ENCODE results near the gene EBF4. TPM values are rescaled to one million over a fixed set of nuclear protein-coding genes. Genes with fewer than 3 reads are reported as not detected.

EBF4 gene
- total RNA-seq, 4 donors from 2014 or later, result 7.1 to 69.5 (median 21.7) TPM

DNA sequence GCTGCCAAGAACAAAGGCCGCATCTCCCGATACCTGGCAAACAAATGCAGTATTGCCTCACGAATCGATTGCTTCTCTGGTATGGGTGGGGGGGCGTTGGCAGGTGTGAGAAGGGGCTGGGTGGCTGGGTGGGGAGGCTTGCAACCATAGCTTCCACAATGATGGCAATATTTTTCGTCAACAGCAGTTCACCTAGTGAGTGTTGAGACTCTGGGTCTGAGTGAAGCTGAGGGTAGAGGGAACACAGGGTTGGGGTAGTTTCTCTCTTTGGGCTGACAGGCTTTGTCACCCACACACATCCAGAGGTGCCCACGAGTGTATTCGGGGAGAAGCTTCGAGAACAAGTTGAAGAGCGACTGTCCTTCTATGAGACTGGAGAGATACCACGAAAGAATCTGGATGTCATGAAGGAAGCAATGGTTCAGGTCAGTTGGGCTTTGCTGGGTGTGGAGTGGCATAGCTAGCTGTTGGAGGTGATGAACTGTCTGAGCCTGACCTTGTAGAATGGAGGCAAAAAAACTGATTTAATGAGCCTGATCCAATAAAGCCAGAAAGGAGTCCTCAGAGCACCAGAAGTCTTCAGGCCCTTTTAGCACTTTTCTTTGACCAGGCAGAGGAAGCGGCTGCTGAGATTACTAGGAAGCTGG lies 36.0 kb upstream of the EBF4 start:
- H3K4me3 ChIP-seq, result no peak overlapping the region
- H3K27ac ChIP-seq, result no peak overlapping the region
- no peak for TF ChIP-seq POLR2A (IDR thresholded peaks at IDR 0.05)
- TF ChIP-seq, protein P1, sequence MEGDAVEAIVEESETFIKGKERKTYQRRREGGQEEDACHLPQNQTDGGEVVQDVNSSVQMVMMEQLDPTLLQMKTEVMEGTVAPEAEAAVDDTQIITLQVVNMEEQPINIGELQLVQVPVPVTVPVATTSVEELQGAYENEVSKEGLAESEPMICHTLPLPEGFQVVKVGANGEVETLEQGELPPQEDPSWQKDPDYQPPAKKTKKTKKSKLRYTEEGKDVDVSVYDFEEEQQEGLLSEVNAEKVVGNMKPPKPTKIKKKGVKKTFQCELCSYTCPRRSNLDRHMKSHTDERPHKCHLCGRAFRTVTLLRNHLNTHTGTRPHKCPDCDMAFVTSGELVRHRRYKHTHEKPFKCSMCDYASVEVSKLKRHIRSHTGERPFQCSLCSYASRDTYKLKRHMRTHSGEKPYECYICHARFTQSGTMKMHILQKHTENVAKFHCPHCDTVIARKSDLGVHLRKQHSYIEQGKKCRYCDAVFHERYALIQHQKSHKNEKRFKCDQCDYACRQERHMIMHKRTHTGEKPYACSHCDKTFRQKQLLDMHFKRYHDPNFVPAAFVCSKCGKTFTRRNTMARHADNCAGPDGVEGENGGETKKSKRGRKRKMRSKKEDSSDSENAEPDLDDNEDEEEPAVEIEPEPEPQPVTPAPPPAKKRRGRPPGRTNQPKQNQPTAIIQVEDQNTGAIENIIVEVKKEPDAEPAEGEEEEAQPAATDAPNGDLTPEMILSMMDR (IDR thresholded peaks at IDR 0.05), result no peak
- peaks cover under 1 to 10% of the 10 kb centered on the region in 2 donors for H3K4me1 ChIP-seq
- H3K9me3 ChIP-seq, result no peaks in the 10 kb centered on the region
- DNase-seq, result no peak
- H3K36me3 ChIP-seq, result no peaks in the 10 kb centered on the region
- H3K27me3 ChIP-seq, result no peaks in the 10 kb centered on the region
- intact Hi-C loops (cut with DNase I; ENCODE audit: low total_unique reads), result no loop called here

DNA sequence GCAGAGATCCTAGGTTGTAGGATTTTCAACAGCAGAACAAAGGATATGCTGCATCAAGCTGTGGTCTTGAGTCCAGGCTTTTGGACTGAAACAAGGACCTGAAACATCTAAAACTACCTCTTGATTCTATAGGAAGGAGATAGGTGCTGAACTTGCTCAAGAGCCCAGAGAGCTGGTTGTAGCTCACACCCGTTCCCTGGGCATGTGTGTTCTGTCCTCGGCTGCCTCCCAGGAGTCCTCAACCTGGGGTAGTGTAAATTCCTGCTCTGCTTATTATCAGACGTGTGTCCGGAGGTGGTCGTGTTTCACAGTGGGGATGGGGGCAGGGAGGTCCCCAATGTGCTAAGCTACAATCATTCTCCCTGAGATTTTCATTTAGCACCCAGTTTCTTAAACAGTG lies 35.3 kb upstream of the EBF4 start:
- H3K36me3 ChIP-seq, result no peaks in the 10 kb centered on the region
- no peaks in the 10 kb centered on the region for H3K27me3 ChIP-seq
- DNase-seq, result no peak
- peaks cover 0 to 10% of the 10 kb centered on the region in 2 donors for H3K4me1 ChIP-seq
- no peak overlapping the region for H3K27ac ChIP-seq
- no peaks in the 10 kb centered on the region for H3K9me3 ChIP-seq
- intact Hi-C loops (cut with DNase I; ENCODE audit: low total_unique reads), result no loop called here
- TF ChIP-seq, protein P1 (IDR thresholded peaks at IDR 0.05), result no peak
- TF ChIP-seq POLR2A (IDR thresholded peaks at IDR 0.05), result no peak
- H3K4me3 ChIP-seq, result no peak overlapping the region

DNA sequence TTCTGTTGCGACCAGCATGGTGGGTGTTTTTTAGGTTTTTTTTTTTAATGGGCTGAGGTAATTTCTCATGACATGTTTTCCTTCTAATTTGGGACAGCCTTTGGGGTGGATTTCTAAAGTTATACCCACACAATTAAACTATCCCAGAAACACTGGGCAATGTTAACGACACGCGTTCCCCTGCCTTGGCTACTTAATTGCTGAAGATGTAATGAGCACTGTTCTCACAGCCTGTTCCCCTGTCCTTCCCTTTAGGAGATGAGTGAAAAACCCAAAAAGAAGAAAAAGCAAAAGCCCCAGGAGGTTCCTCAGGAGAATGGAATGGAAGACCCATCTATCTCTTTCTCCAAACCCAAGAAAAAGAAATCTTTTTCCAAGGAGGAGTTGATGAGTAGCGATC lies 34.9 kb upstream of the EBF4 start:
- Histone ChIP-seq H3K27me3 (no peaks in the 10 kb centered on the region), H3K9me3 (no peaks in the 10 kb centered on the region), H3K36me3 (no peaks in the 10 kb centered on the region), H3K4me3 (no peak overlapping the region), H3K27ac (no peak overlapping the region), H3K4me1 (peaks cover 0 to 10% of the 10 kb centered on the region in 2 donors)
- intact Hi-C loops (cut with DNase I; ENCODE audit: low total_unique reads), result no loop called here
- no peak for DNase-seq
- TF ChIP-seq POLR2A (IDR thresholded peaks at IDR 0.05), result no peak
- TF ChIP-seq, protein P1 (IDR thresholded peaks at IDR 0.05), result no peak

DNA sequence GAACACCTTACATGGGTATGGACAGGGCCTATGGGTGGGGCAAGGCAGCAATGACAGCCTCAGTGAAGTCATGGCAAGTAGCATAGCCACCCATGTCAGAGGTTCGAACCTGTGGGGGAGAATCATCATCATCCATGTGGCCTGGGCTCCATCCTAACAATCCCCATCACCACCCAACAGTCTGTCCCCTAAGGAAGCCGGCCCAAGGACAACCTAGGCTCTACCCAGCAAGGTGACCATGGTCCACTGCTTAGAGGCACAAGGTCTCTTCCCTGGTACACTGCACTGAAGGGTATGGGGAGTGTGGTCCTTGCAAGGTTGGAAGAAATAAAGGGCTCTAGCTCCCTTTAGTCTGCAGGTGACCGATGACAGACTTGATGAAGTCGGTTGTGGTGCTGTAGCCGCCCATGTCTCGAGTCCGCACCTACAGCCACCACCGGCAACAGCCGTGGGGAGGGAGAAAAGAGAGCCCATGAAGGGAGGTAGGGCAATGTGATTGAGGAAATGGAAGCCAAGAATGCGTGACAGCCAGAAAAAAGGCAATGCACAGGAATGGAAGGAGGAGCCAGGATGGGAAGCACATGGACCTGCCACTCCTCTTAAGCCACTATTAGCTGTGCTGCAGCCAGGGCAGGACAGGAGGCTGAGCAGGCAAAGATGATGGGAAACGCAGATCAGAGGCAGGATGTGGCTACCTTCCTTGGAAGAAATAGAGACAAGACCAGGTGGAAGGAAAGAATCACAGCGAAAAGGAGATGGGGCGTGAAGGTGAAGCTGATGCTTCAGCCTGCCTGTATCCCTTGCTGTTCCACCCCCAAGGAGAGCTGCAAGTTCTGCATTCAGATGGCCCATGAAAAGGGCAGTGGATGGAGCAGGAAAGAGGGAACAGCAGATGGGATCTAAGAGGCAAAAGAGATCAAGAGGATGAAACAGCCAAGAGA lies 33.9 kb upstream of the EBF4 start:
- intact Hi-C loops (cut with DNase I; ENCODE audit: low total_unique reads), result no loop called here
- Histone ChIP-seq H3K4me1 (peaks cover 0 to 6% of the 10 kb centered on the region in 2 donors), H3K4me3 (no peak overlapping the region), H3K27me3 (no peaks in the 10 kb centered on the region), H3K36me3 (no peaks in the 10 kb centered on the region), H3K9me3 (no peaks in the 10 kb centered on the region), H3K27ac (no peak overlapping the region)
- no peak for DNase-seq
- TF ChIP-seq, protein P1 (IDR thresholded peaks at IDR 0.05), result no peak
- no peak for TF ChIP-seq POLR2A (IDR thresholded peaks at IDR 0.05)

DNA sequence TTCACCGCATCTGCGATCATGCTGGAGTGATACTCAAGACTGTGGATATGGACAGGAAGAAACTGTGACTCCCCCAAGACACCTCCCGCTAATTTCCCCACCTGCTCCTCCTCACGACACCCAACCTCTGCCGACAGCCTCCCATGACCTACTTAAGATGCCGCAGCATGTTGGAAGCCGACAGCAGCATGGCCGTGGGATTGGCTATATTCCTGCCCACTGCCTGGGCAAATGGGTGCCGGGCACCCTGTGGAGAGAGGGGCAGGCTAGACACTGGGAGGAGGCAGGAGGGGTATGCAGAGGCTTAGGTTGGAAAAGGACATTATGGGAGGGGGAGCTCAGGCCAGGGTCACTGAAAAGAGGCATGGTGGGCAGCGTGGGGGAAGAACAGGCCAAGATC lies 33.0 kb upstream of the EBF4 start:
- no peak for DNase-seq
- Histone ChIP-seq H3K27me3 (no peaks in the 10 kb centered on the region), H3K4me3 (no peak overlapping the region), H3K36me3 (no peaks in the 10 kb centered on the region), H3K9me3 (no peaks in the 10 kb centered on the region), H3K4me1 (no peaks in the 10 kb centered on the region), H3K27ac (no peak overlapping the region)
- TF ChIP-seq, protein P1 (IDR thresholded peaks at IDR 0.05), result no peak
- no peak for TF ChIP-seq POLR2A (IDR thresholded peaks at IDR 0.05)
- intact Hi-C loops (cut with DNase I; ENCODE audit: low total_unique reads), result no loop called here

Data from uterus (tissue), 4 donors.